K562 (cell line): ENCODE results near the gene NT5DC1. TPM values are rescaled to one million over a fixed set of nuclear protein-coding genes. Genes with fewer than 3 reads are reported as not detected.

Experiments used
- ATAC-seq: fragments of 200-7000 bp; cut with Tn5 transposase; 3 replicates; pipeline ENCODE4 v1.9.1; 2020; ENCODE audit warnings: moderate library complexity
- BruUV-seq: library from RNA; stranded (reverse); fragments of 400-500 nt; replicated peaks from 2 replicates; lab custom pipeline; 2021; lab: Mats Ljungman, UMichigan
- CTCF ChIA-PET: fragments of 300-600 bp; formaldehyde crosslinking; extraction: SDS; loops from one replicate; lab custom pipeline; 2021; ENCODE audit warnings: low intra/inter-chr PET ratio; lab: Yijun Ruan, JAX
- POLR2A ChIA-PET: fragments of 300-600, 350-650 bp; sonication (Branson Sonifier 250); formaldehyde crosslinking; extraction: SDS; loops from one replicate; lab custom pipeline; 2021; ENCODE audit warnings: antibody characterized with exemption, inconsistent platforms; lab: Yijun Ruan, JAX
- DNase-seq, 4 experiments: peaks; one replicate each; pipeline versions ENCODE4 v3.0.0 to v3.0.0-alpha.2; 2011 to 2018; ENCODE audit warnings: low spot score in 3 of 4, mixed read lengths in 3 of 4; ENCODE audit errors: extremely low read depth in 1 of 4
- FAIRE-seq: peaks from 2 replicates; lab custom pipeline; 2011; peaks lifted over from hg19 to GRCh38; lab: Jason Lieb, UNC
- H2AFZ ChIP-seq: 2 replicates; pipeline ENCODE4 v1.6.0; 2011; ENCODE audit warnings: low read depth, low read length, control low read depth, inconsistent platforms
- H3K27ac ChIP-seq: fragments of 200-600 bp; 3 replicates; pipeline ENCODE4 v1.8.0; 2011; ENCODE audit warnings: low read depth, mild to moderate bottlenecking, control low read depth, inconsistent platforms, low read length, moderate library complexity, mixed read lengths; ENCODE audit errors: extremely low read depth
- H3K27me3 ChIP-seq, 2 experiments: fragments of 300-600 bp in 1 of 2; 2 replicates in 1 of 2; 3 replicates in 1 of 2; pipeline versions ENCODE4 v1.6.0 to v1.8.0; 2011; ENCODE audit warnings: inconsistent platforms in 2 of 2, low read length in 2 of 2, mild to moderate bottlenecking in 1 of 2, mixed read lengths in 1 of 2, moderate library complexity in 1 of 2; ENCODE audit not compliant: control insufficient read depth in 2 of 2, insufficient read depth in 2 of 2
- H3K36me3 ChIP-seq: fragments of 300-600 bp; 3 replicates; pipeline ENCODE4 v1.8.0; 2011; ENCODE audit warnings: mild to moderate bottlenecking, low read length, inconsistent platforms; ENCODE audit not compliant: control insufficient read depth, insufficient read depth
- H3K4me1 ChIP-seq, 2 experiments: fragments of 200-600 bp in 1 of 2; replicated peaks in 1 of 2; 2 replicates in 1 of 2; 3 replicates in 1 of 2; pipeline versions ENCODE4 v1.5.1 to v1.8.0; 2011; ENCODE audit warnings: inconsistent platforms in 2 of 2, low read length in 2 of 2, mild to moderate bottlenecking in 1 of 2, mixed read lengths in 1 of 2, moderate library complexity in 1 of 2; ENCODE audit not compliant: control insufficient read depth in 2 of 2, insufficient read depth in 2 of 2
- H3K4me2 ChIP-seq: 2 replicates; pipeline ENCODE4 v1.6.1; 2011; ENCODE audit warnings: low read length, control low read depth, inconsistent platforms, mixed read lengths; ENCODE audit not compliant: insufficient read depth
- H3K4me3 ChIP-seq: fragments of 200-600 bp; sonication (generic), shearing (Covaris generic); 2 replicates; pipeline ENCODE4 v1.5.1; 2016; ENCODE audit warnings: control low read depth, inconsistent platforms
- H3K79me2 ChIP-seq: fragments of 200-600 bp; 3 replicates; pipeline ENCODE4 v1.8.0; 2011; ENCODE audit warnings: low read length, inconsistent platforms; ENCODE audit not compliant: control insufficient read depth, insufficient read depth
- H3K9ac ChIP-seq, 2 experiments: 2 replicates each; pipeline versions ENCODE4 v1.6.0 to v1.6.1; 2011; ENCODE audit warnings: low read depth in 2 of 2, low read length in 2 of 2, control low read depth in 1 of 2, inconsistent platforms in 1 of 2, mild to moderate bottlenecking in 1 of 2, mixed read lengths in 1 of 2; ENCODE audit not compliant: insufficient read depth in 1 of 2
- H3K9me1 ChIP-seq: one replicate; pipeline ENCODE4 v1.6.0; 2011; ENCODE audit warnings: inconsistent platforms, mild to moderate bottlenecking, low read length, moderate library complexity; ENCODE audit not compliant: control insufficient read depth, insufficient read depth
- H3K9me3 ChIP-seq: replicated peaks from 2 replicates; pipeline ENCODE4 v1.5.1; 2011; ENCODE audit warnings: low read depth, low read length, inconsistent platforms; ENCODE audit not compliant: control insufficient read depth, insufficient read depth
- H4K20me1 ChIP-seq: replicated peaks from 2 replicates; pipeline ENCODE4 v1.6.1; 2011; ENCODE audit warnings: low read length, inconsistent platforms, mixed read lengths; ENCODE audit not compliant: control insufficient read depth, insufficient read depth
- CBX3 ChIP-seq, 2 experiments: IDR thresholded peaks; 1 replicate in 1 of 2; 2 replicates in 1 of 2; pipeline ENCODE4 v1.6.1; 2012; ENCODE audit warnings: inconsistent platforms in 2 of 2, low read length in 2 of 2, borderline replicate concordance in 1 of 2, control low read depth in 1 of 2
- SPI1 ChIP-seq: IDR thresholded peaks from 2 replicates; pipeline ENCODE4 v1.6.1; 2011; ENCODE audit warnings: low read depth, low read length, control low read depth, borderline replicate concordance
- TRIM24 ChIP-seq, 2 experiments: fragments of 450-650 bp; IDR thresholded peaks; 2 replicates each; pipeline ENCODE4 v1.6.1; 2016
- TRIM28 ChIP-seq: fragments of 450-650 bp; IDR thresholded peaks from 2 replicates; pipeline ENCODE4 v1.6.1; 2017
- XRCC3 ChIP-seq: fragments of 450-650 bp; IDR thresholded peaks from 2 replicates; pipeline ENCODE4 v1.6.1; 2017; ENCODE audit warnings: mild to moderate bottlenecking, moderate library complexity
- WGBS: fragments of 100-300 bp; shearing (Covaris generic); methylation state at CpG from one replicate; pipeline ENCODE4 v1.1.6; 2016; ENCODE audit warnings: low coverage, mixed read lengths; ENCODE audit not compliant: insufficient coverage; ENCODE audit errors: missing lambda C conversion rate; 5-methylcytosine and 5-hydroxymethylcytosine counted together
- in situ Hi-C: fragments of 300-500 bp; cut with MboI; formaldehyde crosslinking; loops from 4 replicates; pipeline ENCODE4 v1.15.0; 2018; ENCODE audit warnings: inconsistent platforms, mixed read lengths
- intact Hi-C: fragments of 100-400 bp; cut with micrococcal nuclease; formaldehyde crosslinking; loops from 2 replicates; pipeline ENCODE4 v1.14.2; 2022
- polyA plus RNA-seq, 8 experiments: library from polyadenylated mRNA; depleted of rRNA in 4 of 8; stranded (reverse) in 5 of 8; unstranded in 3 of 8; fragments of >200 nt; fragmentation: Nextera tagmentation in 2 of 8; fragmentation: Illumina TruSeq in 1 of 8; extraction: Ambion mirVana in 2 of 8; extraction: Trizol in 1 of 8; gene quantifications; 2 replicates each; pipeline versions ENCODE4 v1.2.1 to v1.2.3, GENCODE V29; 2011 to 2014; ENCODE audit warnings: inconsistent platforms in 1 of 8, missing spikeins in 1 of 8
- total RNA-seq, 7 experiments: library from RNA; depleted of rRNA in 6 of 7; stranded (reverse); fragments of >200 nt in 6 of 7; fragmentation: Illumina TruSeq in 2 of 7; extraction: Trizol in 2 of 7; gene quantifications; 2 replicates each; pipeline versions ENCODE4 v1.2.1 to v1.2.3, GENCODE V29; 2011 to 2021; ENCODE audit warnings: low replicate concordance in 1 of 7
- TF ChIP-seq, protein P1 (sequence below): sonication (generic); IDR thresholded peaks from 2 replicates; pipeline ENCODE4 v1.6.1; 2016
- TF ChIP-seq, protein P2 (sequence below): fragments of 450-650 bp; IDR thresholded peaks from 2 replicates; pipeline ENCODE4 v1.6.1; 2018; ENCODE audit warnings: mild to moderate bottlenecking, low read depth; ENCODE audit not compliant: partially characterized antibody

NT5DC1 gene
- total and polyA plus RNA-seq, 9 of the 15 experiments (the other 6 are each of a cell fraction or from before 2014, with no cell fraction given) = 4.9 to 28.5 (median 16.3) TPM

DNA sequence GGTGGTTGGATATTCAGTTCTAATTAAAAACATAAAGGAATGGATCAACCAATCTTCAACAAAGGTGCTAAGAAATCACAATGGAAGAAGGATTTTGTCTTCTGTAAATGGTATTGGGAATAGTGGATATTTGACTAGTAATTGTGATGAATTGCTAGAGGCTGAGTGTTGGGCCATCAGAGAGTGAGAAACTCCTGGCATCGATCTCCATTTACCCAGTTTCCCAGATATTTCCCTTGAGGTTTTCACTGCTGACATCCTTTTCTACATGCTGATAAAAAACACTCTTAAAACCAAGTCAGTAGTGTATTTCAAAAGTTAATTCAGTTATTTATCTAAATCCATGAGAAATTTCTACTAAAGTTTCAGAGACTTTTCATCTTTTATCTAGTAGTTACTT, 65.7 kb downstream of the NT5DC1 start (continued):
- TF ChIP-seq, protein P1, sequence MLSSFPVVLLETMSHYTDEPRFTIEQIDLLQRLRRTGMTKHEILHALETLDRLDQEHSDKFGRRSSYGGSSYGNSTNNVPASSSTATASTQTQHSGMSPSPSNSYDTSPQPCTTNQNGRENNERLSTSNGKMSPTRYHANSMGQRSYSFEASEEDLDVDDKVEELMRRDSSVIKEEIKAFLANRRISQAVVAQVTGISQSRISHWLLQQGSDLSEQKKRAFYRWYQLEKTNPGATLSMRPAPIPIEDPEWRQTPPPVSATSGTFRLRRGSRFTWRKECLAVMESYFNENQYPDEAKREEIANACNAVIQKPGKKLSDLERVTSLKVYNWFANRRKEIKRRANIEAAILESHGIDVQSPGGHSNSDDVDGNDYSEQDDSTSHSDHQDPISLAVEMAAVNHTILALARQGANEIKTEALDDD = no peak

DNA sequence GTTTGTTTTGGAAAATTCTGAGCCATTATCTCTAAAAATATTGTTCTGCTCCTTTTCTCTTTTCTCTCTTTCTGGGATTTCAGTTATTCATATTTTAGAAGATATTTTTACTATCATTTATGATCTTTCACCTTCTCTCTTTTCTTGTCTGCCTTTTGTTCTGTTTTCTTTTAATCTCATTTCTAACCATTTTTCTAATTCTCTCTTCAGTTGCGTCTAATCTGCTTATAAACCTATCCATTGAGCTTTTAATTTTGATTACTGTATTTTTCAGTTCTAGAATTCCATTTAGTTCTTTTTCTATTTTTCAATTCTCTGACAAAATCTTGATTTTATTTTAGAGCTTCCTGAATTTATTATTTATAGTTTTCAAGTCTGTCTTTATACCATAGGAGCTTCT, 67.5 kb downstream of the NT5DC1 start:
- intact Hi-C loops = no loop called here
- WGBS = 94% methylated on average over 1 of the region's 1 CpG
- Histone ChIP-seq H3K27ac (no peak overlapping the region), H3K4me3 (no peak overlapping the region), H3K4me2 (no peak overlapping the region), H3K79me2 (no peaks in the 10 kb centered on the region), H3K9ac (no peak overlapping the region), H3K4me1 (peaks cover 0 to 18% of the 10 kb centered on the region in 2 experiments; a peak in 3 of 5 replicates), H3K27me3 (no peaks in the 10 kb centered on the region), H4K20me1 (no peaks in the 10 kb centered on the region), H3K36me3 (no peaks in the 10 kb centered on the region), H3K9me1 (no peaks in the 10 kb centered on the region), H3K9me3 (no peaks in the 10 kb centered on the region), H2AFZ (no peak overlapping the region)
- ATAC-seq (no peak), DNase-seq (no peak), FAIRE-seq (no peak)
- TF ChIP-seq, protein P2, sequence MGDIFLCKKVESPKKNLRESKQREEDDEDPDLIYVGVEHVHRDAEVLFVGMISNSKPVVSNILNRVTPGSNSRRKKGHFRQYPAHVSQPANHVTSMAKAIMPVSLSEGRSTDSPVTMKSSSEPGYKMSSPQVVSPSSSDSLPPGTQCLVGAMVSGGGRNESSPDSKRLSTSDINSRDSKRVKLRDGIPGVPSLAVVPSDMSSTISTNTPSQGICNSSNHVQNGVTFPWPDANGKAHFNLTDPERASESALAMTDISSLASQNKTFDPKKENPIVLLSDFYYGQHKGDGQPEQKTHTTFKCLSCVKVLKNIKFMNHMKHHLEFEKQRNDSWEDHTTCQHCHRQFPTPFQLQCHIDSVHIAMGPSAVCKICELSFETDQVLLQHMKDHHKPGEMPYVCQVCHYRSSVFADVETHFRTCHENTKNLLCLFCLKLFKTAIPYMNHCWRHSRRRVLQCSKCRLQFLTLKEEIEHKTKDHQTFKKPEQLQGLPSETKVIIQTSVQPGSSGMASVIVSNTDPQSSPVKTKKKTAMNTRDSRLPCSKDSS = peak; percentile 36
- 0 out of 4 replicates have a peak, but pooled peaks of 1 of the 2 experiments have one; percentile 13 for TF ChIP-seq TRIM24 (IDR thresholded peaks at IDR 0.05)
- TF ChIP-seq TRIM28 = peak; percentile 31; the same call in 1 of the 2 replicates
- peak in 1 of 2 experiments; percentile 68; a peak in 1 of 3 replicates for TF ChIP-seq CBX3 (IDR thresholded peaks at IDR 0.05; ENCODE audit: borderline replicate concordance in 1 of 2, low read length in 2 of 2)
- no peak for TF ChIP-seq XRCC3
- TF ChIP-seq SPI1 = no peak
- no TSS peak for BruUV-seq
- ChIA-PET POLR2A (interaction anchor here (0.9 kb wide), 1 partner anchor 11 kb away, joined by 3 read pairs; no protein-coding TSS in a partner anchor), CTCF (no interaction called here)
- in situ Hi-C loops = no loop called here
